Right lobe of liver (tissue), 4 donors: ENCODE results near the gene NPIPB13.
"Not testable (repeated sequence)": the region's sequence is repeated elsewhere in the genome, so short reads cannot be mapped to it uniquely, and the experiment has no call there.

Experiments used
- CTCF ChIP-seq, 4 donors: fragments of 200-600 bp in 3 of 4; fragments of 450-650 bp in 1 of 4; IDR thresholded peaks; one replicate each; pipeline versions ENCODE4 v1.5.1 to v1.8.0; 2016 to 2022; ENCODE audit warnings: antibody characterized with exemption in 4 of 4, mild to moderate bottlenecking in 2 of 4
- POLR2A ChIP-seq: fragments of 450-650 bp; IDR thresholded peaks from one replicate; pipeline ENCODE4 v1.6.1; 2017; ENCODE audit warnings: antibody characterized with exemption, mild to moderate bottlenecking
- donor health status: DM: no; HTN: no; CAD: no.
- donor health status: DM: no; HTN: no; CAD: no.
- donor health status: DM: no; HTN: yes; CAD: no.

- not testable (repeated sequence) for TF ChIP-seq CTCF (IDR thresholded peaks at IDR 0.05); POLR2A
Measured at GRCh38 chr16:30211414-30211813, 36.9 kb downstream of the NPIPB13 start.
